HG03378 (cell line): ENCODE results near the gene ANTXR1.

ENCODE experiments used
- ATAC-seq: cut with Tn5 transposase; IDR thresholded peaks from one replicate; pipeline ENCODE4 v1.9.1; 2021; ENCODE audit warnings: mild to moderate bottlenecking, moderate library complexity; ENCODE audit not compliant: unreplicated experiment

Gene ANTXR1

GRCh38 chr2:69067026-69067630 lies 54.1 kb downstream of the ANTXR1 start:
- ATAC-seq = no peak

- ATAC-seq = no peak
Measured at GRCh38 chr2:69067866-69068265, 54.9 kb downstream of the ANTXR1 start.

GRCh38 chr2:69070969-69071368 lies 58.0 kb downstream of the ANTXR1 start:
- no peak for ATAC-seq

- ATAC-seq = no peak
Measured at GRCh38 chr2:69073928-69074570, 61.1 kb downstream of the ANTXR1 start.

GRCh38 chr2:69074918-69075317 lies 61.9 kb downstream of the ANTXR1 start:
- no peak for ATAC-seq

- no peak for ATAC-seq
Measured at GRCh38 chr2:69075486-69075885, 62.5 kb downstream of the ANTXR1 start.

- ATAC-seq = no peak
Measured at GRCh38 chr2:69076601-69077000, 63.6 kb downstream of the ANTXR1 start.

GRCh38 chr2:69077252-69077950 lies 64.4 kb downstream of the ANTXR1 start:
- ATAC-seq = no peak

- no peak for ATAC-seq
Measured at GRCh38 chr2:69080071-69080470, 67.1 kb downstream of the ANTXR1 start.

- no peak for ATAC-seq
Measured at GRCh38 chr2:69081001-69081580, 68.1 kb downstream of the ANTXR1 start.

- no peak for ATAC-seq
Measured at GRCh38 chr2:69081757-69082156, 68.8 kb downstream of the ANTXR1 start.

- ATAC-seq = no peak
Measured at GRCh38 chr2:69082430-69082997, 69.5 kb downstream of the ANTXR1 start.

- ATAC-seq = no peak
Measured at GRCh38 chr2:69083235-69083748, 70.3 kb downstream of the ANTXR1 start.

GRCh38 chr2:69084492-69084891 lies 71.5 kb downstream of the ANTXR1 start:
- no peak for ATAC-seq

GRCh38 chr2:69086466-69086865 lies 73.5 kb downstream of the ANTXR1 start:
- ATAC-seq = no peak

- ATAC-seq = no peak
Measured at GRCh38 chr2:69087211-69087911, 74.4 kb downstream of the ANTXR1 start.

- ATAC-seq = no peak
Measured at GRCh38 chr2:69087912-69088240, 74.9 kb downstream of the ANTXR1 start.

GRCh38 chr2:69088466-69088865 lies 75.5 kb downstream of the ANTXR1 start:
- ATAC-seq = no peak

- no peak for ATAC-seq
Measured at GRCh38 chr2:69089266-69089665, 76.3 kb downstream of the ANTXR1 start.

GRCh38 chr2:69089998-69090397 lies 77.0 kb downstream of the ANTXR1 start:
- no peak for ATAC-seq

- ATAC-seq = no peak
Measured at GRCh38 chr2:69090820-69091219, 77.8 kb downstream of the ANTXR1 start.
